SK-MEL-5 (cell line): Measurements from ENCODE around the gene THYN1. TPM values are rescaled to one million over a fixed set of nuclear protein-coding genes. Genes with fewer than 3 reads are reported as not detected.

Source experiments
- DNase-seq: peaks from one replicate; pipeline ENCODE4 v3.0.0-alpha.2; 2016; ENCODE audit warnings: low read depth, low spot score
- in situ Hi-C: cut with HindIII; loops from 2 replicates; pipeline ENCODE4 v1.10.0; 2016; ENCODE audit warnings: low sequenced_read_pairs, high pct_unique_total_duplicates, low pct_unique_long_range_greater_than_20kb
- total RNA-seq: library from RNA; depleted of rRNA; stranded (reverse); fragments of >200 nt; shearing (Covaris generic); gene quantifications from 2 replicates; pipeline ENCODE4 v1.2.3, GENCODE V29; 2014

The THYN1 gene
- total RNA-seq, 1 experiment from 2014 or later, result 25.3 TPM

DNA sequence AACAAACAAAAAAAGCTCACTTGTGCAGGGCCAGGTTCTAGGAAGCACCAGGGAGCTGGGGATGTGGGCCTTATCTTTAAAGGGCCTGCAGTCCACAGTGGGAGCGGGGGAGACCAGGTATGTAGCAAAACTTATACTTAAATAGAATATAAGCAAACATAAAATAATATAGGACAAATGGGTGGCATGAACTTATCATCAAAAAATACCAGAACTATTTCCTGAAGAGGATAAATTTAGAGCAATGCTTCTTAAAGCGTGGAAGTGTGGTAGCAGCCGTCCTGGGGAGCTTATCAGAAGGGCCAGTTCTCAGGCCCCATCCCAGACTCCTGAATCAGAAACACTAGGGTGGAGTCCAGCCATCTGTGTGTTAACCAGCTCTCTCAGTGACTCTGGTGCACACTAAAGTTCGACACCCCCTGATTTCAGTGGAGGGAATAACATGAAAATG is 19.4 kb downstream of the THYN1 start:
- in situ Hi-C loops, result no loop called here
- DNase-seq, result no peak

DNA sequence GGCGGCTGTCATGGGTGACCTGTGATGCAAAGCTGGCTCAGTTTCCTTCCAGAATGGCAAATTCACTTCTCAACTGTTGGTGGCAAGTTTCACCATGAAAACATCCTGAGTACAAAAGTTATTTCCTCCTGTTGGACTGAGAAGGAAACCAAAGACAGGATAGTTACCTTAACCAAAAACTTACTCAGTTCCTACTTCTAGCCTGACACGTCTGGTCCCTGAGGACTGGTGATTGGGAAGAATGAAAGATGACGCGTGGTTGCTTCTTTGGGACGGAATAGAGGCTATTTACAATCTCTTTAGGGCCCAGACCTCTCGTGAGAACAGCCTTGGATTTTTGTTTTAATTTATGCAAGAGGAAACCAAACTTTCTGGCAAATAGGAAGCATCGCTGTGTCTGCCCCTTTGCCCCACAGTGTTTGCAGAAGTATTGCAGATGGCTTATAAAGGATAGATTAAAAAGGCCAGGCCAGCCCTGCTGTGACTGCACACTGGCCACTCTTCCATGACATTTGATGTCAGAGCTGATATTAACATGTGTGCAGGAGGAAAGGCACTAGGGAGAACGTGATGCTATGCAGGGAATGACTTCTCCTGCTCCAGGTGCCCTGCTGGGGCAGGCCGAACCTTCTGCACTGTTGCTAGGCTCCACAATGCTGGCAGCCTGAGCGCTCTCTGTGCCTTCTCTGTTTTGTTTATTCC is 21.0 kb downstream of the THYN1 start:
- in situ Hi-C loops, result no loop called here
- DNase-seq, result no peak

DNA sequence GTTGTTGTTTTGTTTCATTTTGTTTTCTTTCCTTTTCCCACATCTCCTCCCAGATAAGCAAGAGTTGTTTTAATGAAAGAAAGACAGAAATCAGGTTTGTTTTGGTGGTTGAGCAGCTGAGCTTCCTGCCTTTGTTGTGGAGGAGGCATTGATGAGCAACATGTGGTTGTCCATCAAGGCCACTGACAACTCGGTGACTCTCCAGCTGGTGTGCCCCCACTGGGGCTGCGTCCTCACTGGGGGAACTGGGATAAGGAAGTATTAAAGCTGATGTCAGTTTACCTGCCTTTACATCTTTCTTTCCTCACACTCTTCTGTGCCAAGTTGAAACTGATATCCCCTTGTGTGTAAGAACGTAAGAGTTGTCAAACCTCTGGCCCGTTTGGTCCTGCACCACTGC is 22.8 kb downstream of the THYN1 start:
- in situ Hi-C loops, result no loop called here
- DNase-seq, result no peak

- DNase-seq, result no peak
- in situ Hi-C loops, result no loop called here
Observed at GRCh38 chr11:134229126-134229790, 23.9 kb downstream of the THYN1 start.

GRCh38 chr11:134228625-134229024 is 24.5 kb downstream of the THYN1 start:
- no peak for DNase-seq
- in situ Hi-C loops, result no loop called here

DNA sequence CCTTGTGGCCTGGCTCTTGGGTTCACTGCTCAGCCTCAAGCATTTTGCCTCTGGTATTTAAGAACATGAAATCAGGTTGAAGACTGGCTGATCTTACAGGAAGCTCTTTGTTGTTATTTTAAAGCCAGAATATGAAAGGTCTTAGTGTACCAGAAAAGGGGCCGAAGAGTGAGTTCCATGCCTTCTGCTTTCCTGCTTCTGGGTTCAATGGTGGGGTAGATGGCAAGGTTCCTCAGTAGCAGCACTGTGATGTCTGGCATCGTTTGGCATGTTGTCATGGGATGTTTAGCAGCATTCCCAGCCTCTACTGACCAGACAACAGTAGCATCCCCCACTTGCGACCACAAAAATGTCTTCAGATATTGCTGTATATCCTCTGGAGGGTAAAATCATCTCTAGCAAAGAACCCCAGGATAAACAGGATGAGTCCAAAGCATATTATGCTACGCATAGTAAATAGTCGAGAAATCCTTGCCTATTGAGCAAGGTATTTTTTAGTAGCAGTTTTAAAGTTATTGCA is 26.3 kb downstream of the THYN1 start:
- in situ Hi-C loops, result no loop called here
- no peak for DNase-seq

- in situ Hi-C loops, result no loop called here
- peak; percentile 1 for DNase-seq
Observed at GRCh38 chr11:134224710-134225664, 28.2 kb downstream of the THYN1 start.

DNA sequence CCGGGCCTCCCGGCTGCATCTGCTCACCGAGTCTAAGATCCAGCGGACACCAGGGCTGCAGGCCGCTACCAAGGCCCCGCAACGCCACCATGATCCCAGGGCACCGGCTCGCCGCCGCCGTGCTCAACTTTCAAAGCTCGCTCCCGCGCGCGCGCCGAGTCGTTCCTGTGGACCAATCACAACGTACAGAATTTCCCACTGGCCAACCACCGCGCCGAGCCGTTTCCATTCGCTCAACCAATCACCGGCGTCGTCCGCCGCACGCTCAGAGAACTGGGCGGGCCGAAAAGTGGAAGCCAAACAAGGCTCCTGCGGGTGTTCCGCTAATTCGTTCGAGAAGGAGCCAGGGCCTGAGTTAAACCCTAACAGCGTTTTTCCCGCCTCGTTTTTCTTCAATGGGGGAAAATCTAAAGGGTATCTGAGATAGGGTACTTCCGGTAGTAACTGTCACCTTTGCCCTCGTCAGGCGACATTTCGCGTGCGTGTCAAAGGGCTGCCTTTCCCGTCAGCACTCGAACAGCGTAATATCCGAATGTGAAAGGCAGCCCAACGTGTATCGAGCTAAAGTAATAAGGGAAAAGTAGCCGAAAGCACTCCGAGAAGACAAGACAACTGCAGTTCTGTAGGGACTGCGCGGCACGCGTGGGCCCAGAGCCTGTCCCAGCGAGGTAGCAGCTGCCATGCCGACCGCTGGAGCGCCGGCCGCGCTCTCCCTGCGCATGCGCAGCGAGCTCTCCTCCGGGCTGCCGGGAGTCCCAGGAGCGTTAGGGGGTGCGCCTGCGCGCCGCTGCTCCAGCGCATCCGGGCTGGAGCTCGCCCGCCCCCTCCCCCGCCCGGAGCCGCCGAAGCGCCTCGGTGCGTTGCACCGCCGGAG is 29.1 kb downstream of the THYN1 start, which contains the start of the genes NCAPD3 and VPS26B:
NCAPD3 (minus strand) TSS at position 132 of the 874 bp plus-strand sequence; CDS start at position 91, 41 bp downstream.
VPS26B (plus strand) TSS at position 836 of the 874 bp plus-strand sequence. CDS start 452 bp downstream, outside the sequence.
- in situ Hi-C loops, result no loop called here

GRCh38 chr11:134223121-134223520 is 30.0 kb downstream of the THYN1 start:
- no peak for DNase-seq
- in situ Hi-C loops, result no loop called here

More for the DNA sequence above, 29.1 kb downstream of the THYN1 start, which contains the start of the genes NCAPD3 and VPS26B:
- DNase-seq, result peak; percentile 94

DNA sequence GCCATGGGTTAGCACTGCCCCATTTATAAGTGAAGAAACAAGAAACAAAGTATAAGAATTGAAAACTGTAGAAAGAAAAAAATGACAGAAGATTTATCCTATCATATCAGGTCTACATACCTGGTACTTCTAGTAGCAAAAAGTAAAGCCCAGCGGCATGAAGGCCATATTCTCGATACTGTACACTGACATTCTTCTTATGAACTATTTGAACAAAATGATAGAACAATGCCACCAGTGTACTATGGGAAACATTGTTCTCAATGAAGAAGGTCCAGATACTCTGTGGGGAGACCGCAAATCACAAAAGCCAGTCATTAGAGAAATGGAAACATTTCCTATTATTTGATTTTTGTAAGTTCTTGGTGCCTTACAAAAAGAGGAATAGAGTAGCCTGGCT is 36.3 kb downstream of the THYN1 start:
- in situ Hi-C loops, result no loop called here
- no peak for DNase-seq

DNA sequence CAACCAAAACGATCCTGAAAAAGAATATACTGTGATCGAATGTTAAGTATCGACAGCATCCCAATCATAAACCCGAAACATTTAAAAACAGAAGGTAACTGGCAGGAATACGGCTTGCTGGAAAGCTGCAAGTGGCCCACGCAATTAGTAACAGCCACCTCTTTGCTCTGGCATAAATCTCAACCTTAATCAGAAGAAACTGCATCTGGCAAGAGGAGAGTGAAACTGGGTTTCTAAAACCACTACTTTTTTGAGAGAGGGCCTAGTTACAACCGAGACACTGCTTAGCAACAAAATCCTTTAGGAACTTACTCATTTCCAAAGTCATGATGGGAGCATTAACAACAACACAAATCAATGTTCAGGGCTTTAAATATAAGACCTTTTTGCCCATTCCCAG is 37.3 kb downstream of the THYN1 start:
- no peak for DNase-seq
- in situ Hi-C loops, result no loop called here

GRCh38 chr11:134207538-134208239 is 45.5 kb downstream of the THYN1 start:
- in situ Hi-C loops, result no loop called here
- peak; percentile 43 for DNase-seq

DNA sequence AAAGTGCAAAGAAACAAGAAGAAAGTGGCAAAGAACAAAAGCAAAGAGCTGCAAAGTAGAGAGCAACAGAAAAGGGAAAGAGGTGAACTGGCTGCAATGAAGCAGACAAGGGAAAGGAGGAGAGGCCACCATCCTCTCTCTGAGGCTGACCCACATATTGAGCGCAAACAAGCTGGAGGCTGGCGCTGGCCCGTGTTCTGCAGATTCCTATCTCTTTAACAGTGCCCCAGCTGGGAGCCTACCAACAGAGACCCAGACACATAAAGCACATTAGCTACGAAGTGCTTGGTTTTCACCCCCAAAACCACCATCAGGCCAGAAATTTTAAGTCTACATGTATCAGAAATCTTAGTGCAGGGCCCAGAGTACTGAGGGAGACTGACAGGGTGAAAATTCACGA is 47.0 kb downstream of the THYN1 start:
- no peak for DNase-seq
- in situ Hi-C loops, result no loop called here

- in situ Hi-C loops, result no loop called here
Observed at GRCh38 chr11:134205729-134206128, 47.4 kb downstream of the THYN1 start.

GRCh38 chr11:134202661-134203060 is 50.5 kb downstream of the THYN1 start:
- no peak for DNase-seq
- in situ Hi-C loops, result no loop called here

More at GRCh38 chr11:134205729-134206128, 47.4 kb downstream of the THYN1 start:
- DNase-seq, result no peak

- in situ Hi-C loops, result no loop called here
- DNase-seq, result no peak
Observed at GRCh38 chr11:134200688-134201087, 52.5 kb downstream of the THYN1 start.
